ENCODE measurements around the gene KCNN3.

Gene KCNN3

GRCh38 chr1:154774175-154774855 lies 95.8 kb downstream of the KCNN3 start:
- no peak for DNase-seq

- DNase-seq = peak in 14 of 56 donors; percentile 5 to 70 (median 36)
Measured at GRCh38 chr1:154773551-154773950, 96.5 kb downstream of the KCNN3 start.

GRCh38 chr1:154772606-154773506 lies 97.2 kb downstream of the KCNN3 start:
- no peak for DNase-seq

GRCh38 chr1:154772056-154772455 lies 98.0 kb downstream of the KCNN3 start:
- DNase-seq = no peak

- no peak for DNase-seq
Measured at GRCh38 chr1:154770897-154771594, 99.0 kb downstream of the KCNN3 start.

- DNase-seq = no peak
Measured at GRCh38 chr1:154769193-154769895, 100.7 kb downstream of the KCNN3 start.

GRCh38 chr1:154768456-154769125 lies 101.5 kb downstream of the KCNN3 start:
- DNase-seq = no peak

GRCh38 chr1:154767315-154768240 lies 102.5 kb downstream of the KCNN3 start:
- peak in 40 of 56 donors; percentile 14 to 93 (median 54) for DNase-seq

GRCh38 chr1:154765970-154766369 lies 104.1 kb downstream of the KCNN3 start:
- DNase-seq = peak in 2 of 56 donors; percentile 20 to 22

GRCh38 chr1:154764773-154765172 lies 105.3 kb downstream of the KCNN3 start:
- DNase-seq = no peak

- no peak for DNase-seq
Measured at GRCh38 chr1:154764181-154764580, 105.9 kb downstream of the KCNN3 start.

- DNase-seq = peak in 2 of 56 donors; percentile 22 to 24
Measured at GRCh38 chr1:154760469-154760933, 109.6 kb downstream of the KCNN3 start.

GRCh38 chr1:154759793-154760192 lies 110.3 kb downstream of the KCNN3 start:
- DNase-seq = no peak

- no peak for DNase-seq
Measured at GRCh38 chr1:154759196-154759595, 110.9 kb downstream of the KCNN3 start.

- DNase-seq = no peak
Measured at GRCh38 chr1:154758346-154758745, 111.7 kb downstream of the KCNN3 start.

GRCh38 chr1:154756793-154757548 lies 113.1 kb downstream of the KCNN3 start:
- no peak for DNase-seq

- no peak for DNase-seq
Measured at GRCh38 chr1:154755858-154756730, 114.0 kb downstream of the KCNN3 start.

- no peak for DNase-seq
Measured at GRCh38 chr1:154753426-154753825, 116.7 kb downstream of the KCNN3 start.

Measured in amygdala (tissue), 56 donors.